ENCODE data around the gene DCBLD1.

- TF ChIP-seq CTCF (IDR thresholded peaks at IDR 0.05) (no peak), POLR2AphosphoS5 (IDR thresholded peaks at IDR 0.05) (no peak)
Measured at GRCh38 chr6:117481926-117482239, 591 bp upstream of the DCBLD1 start.
